Dermis microvascular lymphatic vessel endothelial cell (primary cell): ENCODE results near the gene OR2T3. TPM values are rescaled to one million over a fixed set of nuclear protein-coding genes. Genes with fewer than 3 reads are reported as not detected.
"Not testable (repeated sequence)": the region's sequence is repeated elsewhere in the genome, so short reads cannot be mapped to it uniquely, and the experiment has no call there.

Experiments used
- DNase-seq, 2 donors: peaks; one replicate each; pipeline versions ENCODE4 v3.0.0 to v3.0.0-alpha.2; 2010; ENCODE audit warnings: low read depth in 2 of 2
- total RNA-seq: library from RNA; depleted of rRNA; stranded (reverse); fragments of >200 nt; gene quantifications from 2 replicates; pipeline ENCODE4 v1.2.1, GENCODE V29; 2014

Gene OR2T3, protein sequence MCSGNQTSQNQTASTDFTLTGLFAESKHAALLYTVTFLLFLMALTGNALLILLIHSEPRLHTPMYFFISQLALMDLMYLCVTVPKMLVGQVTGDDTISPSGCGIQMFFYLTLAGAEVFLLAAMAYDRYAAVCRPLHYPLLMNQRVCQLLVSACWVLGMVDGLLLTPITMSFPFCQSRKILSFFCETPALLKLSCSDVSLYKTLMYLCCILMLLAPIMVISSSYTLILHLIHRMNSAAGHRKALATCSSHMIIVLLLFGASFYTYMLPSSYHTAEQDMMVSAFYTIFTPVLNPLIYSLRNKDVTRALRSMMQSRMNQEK
- not detected in 2 replicates for total RNA-seq

GRCh38 chr1:248473051-248473450 is at the start of gene OR2T3:
TSS of gene OR2T3 (plus strand) at chr1:248473351. CDS start at chr1:248473351, 0 bp downstream.
- not testable (repeated sequence) for DNase-seq

DNA sequence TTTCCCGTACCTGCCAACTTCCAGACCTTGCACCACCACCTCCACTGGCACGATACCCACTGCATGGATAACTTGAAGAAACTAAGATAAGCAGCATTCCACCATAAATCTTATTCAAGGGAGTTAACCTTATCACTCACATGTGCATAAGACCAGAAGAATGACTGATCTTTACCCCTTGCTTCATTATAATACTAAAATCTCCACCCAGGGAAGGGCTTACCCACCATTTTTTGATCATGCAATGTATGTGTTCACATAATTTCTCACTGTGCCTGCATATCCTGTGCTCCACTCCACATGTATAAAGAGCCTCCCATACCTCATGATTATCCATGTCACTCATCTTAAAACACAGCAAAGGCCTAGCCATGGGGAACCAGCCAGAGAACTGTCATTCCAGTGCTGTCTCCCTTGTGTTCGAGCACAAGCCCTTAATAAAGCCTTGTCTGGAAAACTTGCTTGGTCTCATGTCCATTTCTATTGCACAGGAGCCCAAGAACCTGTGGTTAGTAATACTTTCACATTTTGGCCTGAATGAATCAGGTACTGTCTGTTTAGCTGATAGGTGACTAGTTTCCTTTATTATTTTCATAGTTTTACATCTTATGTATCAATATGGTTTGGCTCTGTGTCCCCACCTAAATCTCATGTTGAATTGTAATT is 45.5 kb upstream of the OR2T3 start:
- not testable (repeated sequence) for DNase-seq

GRCh38 chr1:248428192-248428533 is 45.0 kb upstream of the OR2T3 start:
- DNase-seq: not testable (repeated sequence)

DNA sequence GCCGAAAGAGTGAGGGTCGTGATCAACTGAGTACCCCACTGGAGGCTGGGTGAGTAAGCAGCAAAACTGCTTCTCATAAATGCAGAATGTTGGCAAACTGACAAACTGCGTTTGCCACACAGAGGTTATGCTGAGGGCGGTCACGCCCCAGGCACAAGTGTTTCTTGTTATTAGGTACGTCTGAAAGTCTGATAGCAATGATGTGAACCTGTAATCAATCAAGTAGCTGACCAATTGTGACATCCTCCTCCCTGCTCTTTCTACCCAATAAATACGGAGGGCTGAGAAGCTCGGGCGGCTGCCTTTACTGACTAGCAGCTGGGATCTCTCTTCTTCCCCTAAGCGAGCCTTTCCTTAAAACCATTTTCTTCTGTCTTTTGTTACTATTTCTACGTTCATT is 41.5 kb upstream of the OR2T3 start:
- DNase-seq: not testable (repeated sequence)

DNA sequence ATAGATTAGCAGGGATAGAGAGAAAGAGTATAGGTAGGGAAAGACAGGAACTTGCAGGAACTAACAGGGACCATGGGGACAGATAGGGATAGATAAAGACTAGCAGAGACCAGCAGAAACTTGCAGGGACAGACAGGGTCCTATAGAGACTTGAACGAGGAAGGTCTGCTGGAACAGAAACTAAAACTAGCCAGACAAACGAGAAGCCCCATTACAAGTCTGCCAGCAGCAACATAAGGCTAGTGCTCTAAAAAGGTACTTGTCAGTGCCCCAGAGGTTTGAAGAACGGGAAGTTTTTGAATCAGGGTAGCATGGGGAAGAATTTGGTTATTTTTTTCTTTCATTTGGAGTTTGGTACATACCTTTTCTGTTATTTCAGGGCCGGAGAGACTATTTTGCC is 41.0 kb upstream of the OR2T3 start:
- DNase-seq: not testable (repeated sequence)

DNA sequence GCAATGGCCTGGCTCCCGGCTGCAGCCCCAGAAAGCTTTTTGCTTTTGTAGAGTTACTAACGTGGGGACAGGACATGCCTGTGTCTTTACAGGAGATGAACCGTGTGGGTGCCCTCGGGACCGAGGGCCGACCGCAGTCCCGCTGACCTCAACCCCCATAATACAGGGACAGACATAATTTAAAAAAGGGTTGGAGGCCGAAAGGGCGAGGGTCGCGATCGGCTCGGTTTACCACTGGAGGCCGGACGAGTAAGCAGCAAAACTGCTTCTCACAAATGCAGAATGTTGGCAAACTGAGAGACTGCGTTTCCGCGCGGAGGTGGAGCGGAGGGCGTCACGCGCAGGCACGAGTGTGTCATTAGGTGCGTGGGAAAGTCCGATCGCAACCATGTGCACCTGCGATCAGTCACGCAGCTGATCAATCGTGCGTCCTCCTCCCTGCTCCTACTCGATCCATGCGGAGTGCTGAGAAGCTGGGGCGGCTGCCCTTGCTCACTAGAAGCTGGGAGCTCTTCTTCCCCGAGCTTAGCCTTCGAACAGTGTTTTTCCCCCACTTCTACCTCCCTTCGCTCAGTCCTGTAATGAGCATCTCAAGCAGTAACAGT is 39.2 kb upstream of the OR2T3 start:
- not testable (repeated sequence) for DNase-seq

DNA sequence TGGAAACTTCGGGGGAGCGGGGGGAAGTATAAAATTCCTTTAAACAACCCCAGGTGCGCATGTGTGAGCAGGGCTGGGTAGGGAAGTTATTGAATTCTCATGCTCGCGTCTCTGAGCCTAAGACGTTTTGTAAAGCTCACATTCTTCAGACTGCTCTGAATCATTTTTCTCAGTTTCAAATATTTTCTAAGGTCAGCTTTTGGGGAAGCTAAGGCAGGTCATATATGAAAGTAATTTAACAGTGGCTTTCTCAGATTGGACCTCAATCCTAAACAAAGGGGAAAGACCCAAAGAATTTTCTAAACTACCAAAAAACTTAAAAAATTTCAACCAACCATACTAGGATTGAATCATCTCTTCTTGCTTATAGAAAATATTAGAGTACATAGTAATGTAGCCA is 38.2 kb upstream of the OR2T3 start:
- DNase-seq: not testable (repeated sequence)

- DNase-seq: not testable (repeated sequence)
Measured at GRCh38 chr1:248436303-248436702, 36.8 kb upstream of the OR2T3 start.

DNA sequence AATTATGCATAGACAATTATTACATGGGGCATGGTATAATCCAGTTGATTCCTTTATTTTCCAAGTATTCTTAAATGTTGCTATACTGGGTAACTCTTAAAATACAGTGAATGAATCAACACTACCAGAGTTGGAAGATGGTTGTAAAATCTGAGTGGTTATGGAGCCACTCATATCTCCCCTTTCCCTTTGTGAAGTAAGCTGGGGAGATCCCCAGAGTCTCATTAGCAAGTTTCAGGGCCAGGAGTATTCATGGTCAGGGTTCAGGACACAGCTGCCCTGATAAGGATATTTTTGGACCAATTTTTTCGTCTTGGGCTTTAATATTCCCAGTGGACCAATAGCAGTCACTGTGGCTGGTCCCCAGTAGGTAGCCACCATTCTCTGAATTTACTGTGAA is 34.5 kb upstream of the OR2T3 start:
- not testable (repeated sequence) for DNase-seq

- not testable (repeated sequence) for DNase-seq
Measured at GRCh38 chr1:248439283-248439682, 33.9 kb upstream of the OR2T3 start.

GRCh38 chr1:248442500-248443277 is 30.5 kb upstream of the OR2T3 start:
- not testable (repeated sequence) for DNase-seq

GRCh38 chr1:248444603-248445002 is 28.5 kb upstream of the OR2T3 start:
- DNase-seq: not testable (repeated sequence)

DNA sequence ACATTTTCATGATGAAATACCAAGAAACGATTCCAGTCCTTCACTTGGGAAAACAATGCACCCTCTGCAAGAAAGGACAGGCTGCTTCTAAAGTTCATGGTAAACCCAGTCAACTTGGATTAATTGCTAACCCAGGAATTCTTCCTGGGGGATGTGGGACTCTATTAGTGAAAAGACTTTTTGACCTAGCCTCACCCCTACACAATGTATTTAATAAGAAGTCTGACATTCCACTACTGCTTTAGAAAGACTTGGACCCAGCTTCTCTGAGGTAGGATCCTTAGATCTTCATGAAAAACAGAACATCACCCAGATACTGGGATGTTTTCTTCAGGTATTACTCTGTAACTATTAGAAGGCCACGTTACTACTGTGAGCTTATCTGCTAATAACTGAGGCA is 27.8 kb upstream of the OR2T3 start, which contains the start of gene OR2T2:
OR2T2 (plus strand) TSS at position 239 of the 400 bp plus-strand sequence. CDS start 7,161 bp downstream, outside the sequence.
- DNase-seq: not testable (repeated sequence)

DNA sequence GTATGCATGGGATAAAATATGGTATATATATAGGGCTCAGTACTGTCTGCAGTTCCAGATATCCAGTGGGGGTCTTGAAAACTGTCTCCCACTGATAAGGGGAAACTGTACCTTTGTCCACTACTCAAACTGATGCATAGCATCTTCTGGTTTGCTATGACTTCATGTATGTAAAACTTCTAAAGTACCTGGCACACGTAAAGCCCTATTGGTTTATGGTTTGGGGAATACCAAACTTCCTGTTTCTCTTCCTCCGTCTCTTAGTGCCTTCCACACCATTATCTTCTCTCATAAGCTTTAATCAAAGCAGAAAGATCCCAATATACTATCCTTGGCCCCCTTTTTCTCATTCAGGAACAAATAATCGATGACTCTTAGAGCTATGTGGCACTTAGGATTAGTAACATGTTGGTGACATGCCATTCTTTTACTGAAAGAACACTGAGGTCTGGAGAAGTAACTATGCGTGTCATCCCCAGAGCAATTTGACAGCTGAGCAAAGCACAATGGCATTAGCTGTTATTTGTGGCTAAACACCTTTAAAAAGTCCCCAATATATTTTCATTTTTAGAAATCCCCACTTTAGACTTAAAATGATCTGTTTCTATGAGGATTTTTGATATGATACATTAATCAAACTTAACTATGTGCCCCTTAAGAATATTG is 24.6 kb upstream of the OR2T3 start:
- not testable (repeated sequence) for DNase-seq

- DNase-seq: not testable (repeated sequence)
Measured at GRCh38 chr1:248449821-248450465, 23.2 kb upstream of the OR2T3 start.

DNA sequence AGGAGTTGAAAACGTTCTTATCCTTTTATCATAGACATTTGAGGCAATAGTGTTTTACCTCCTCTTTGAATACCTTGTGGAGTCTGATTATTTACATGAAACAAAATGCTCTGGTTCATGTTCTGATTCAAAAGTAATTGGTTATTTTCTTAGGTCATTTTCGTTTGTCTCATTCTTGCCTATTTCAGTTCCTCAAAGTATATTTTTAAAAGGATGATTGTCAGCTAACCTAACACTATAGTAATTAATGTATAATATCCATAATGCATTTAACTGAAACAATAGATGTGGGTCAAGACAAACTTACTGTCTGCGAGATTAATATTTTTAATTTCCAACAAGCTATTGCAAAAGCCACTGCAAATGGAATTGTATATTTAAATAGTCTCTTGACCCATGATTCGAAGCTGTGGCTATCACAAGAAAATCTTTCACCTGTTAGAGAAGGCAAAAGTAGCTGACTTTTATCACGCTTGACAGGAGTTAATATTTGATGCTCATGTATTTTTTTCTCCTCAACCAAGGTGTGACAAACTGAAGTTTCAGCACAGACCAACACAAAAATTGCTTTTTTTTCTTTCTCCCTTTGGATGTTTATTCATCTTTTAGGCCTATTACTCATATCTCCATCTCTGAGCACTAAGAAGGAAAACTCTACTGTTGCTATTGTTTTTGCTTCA is 22.5 kb upstream of the OR2T3 start:
- not testable (repeated sequence) for DNase-seq

DNA sequence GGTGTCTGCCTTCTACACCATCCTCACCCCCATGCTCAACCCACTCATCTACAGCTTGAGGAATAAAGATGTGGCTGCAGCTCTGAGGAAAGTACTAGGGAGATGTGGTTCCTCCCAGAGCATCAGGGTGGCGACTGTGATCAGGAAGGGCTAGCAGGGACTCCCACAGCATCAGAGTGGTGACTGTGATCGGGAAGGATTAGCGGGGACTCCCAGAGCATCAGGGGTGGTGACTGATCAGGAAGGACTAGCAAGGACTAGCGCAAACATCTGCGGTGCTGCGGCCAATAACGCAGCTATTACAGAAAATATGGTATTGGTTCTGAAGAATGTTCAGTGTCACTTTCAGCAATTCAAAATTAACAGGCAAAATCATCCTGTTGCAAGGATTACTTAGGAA is 19.5 kb upstream of the OR2T3 start:
- not testable (repeated sequence) for DNase-seq

- not testable (repeated sequence) for DNase-seq
Measured at GRCh38 chr1:248455045-248455444, 18.1 kb upstream of the OR2T3 start.

GRCh38 chr1:248456635-248457034 is 16.5 kb upstream of the OR2T3 start:
- DNase-seq: not testable (repeated sequence)

GRCh38 chr1:248459117-248459516 is 14.0 kb upstream of the OR2T3 start:
- not testable (repeated sequence) for DNase-seq
